GM12873 (cell line): Measurements from ENCODE around the gene TRIM60.

Experiments
- CTCF ChIP-seq: IDR thresholded peaks from 2 replicates; pipeline ENCODE4 v1.5.1; 2012; ENCODE audit warnings: low read depth, mild to moderate bottlenecking, moderate library complexity, low read length, control low read depth; ENCODE audit not compliant: insufficient read depth; ENCODE audit errors: missing control alignments

The TRIM60 gene

GRCh38 chr4:165009493-165010227 is 22.1 kb upstream of the TRIM60 start:
- TF ChIP-seq CTCF, result no peak

- TF ChIP-seq CTCF, result no peak
Observed at GRCh38 chr4:165010487-165010886, 21.3 kb upstream of the TRIM60 start.

GRCh38 chr4:165010991-165011390 is 20.8 kb upstream of the TRIM60 start:
- no peak for TF ChIP-seq CTCF

GRCh38 chr4:165011403-165011802 is 20.4 kb upstream of the TRIM60 start:
- TF ChIP-seq CTCF, result no peak

GRCh38 chr4:165013691-165014090 is 18.1 kb upstream of the TRIM60 start:
- TF ChIP-seq CTCF, result no peak

- TF ChIP-seq CTCF, result peak; percentile 39
Observed at GRCh38 chr4:165016971-165017370, 14.8 kb upstream of the TRIM60 start.

GRCh38 chr4:165027762-165028402 is 3.9 kb upstream of the TRIM60 start:
- no peak for TF ChIP-seq CTCF
